Stimulated activated naive CD8-positive, alpha-beta T cell treated with anti-CD3 and anti-CD28 coated beads, Interleukin-15, amount 100 ng/mL, for 72 hours (primary cell): ENCODE data around the gene SIGLEC7.
A peak's percentile ranks its signal among the peaks of the same experiment; 100 is the strongest.

Source experiments
- ATAC-seq: fragments of 150-1000 bp; cut with Tn5 transposase; 2 replicates; pipeline ENCODE4 v1.10.0; 2021; ENCODE audit warnings: mild to moderate bottlenecking, moderate library complexity
- DNase-seq, 2 donors: peaks; one replicate each; pipeline ENCODE4 v3.0.0; 2021 to 2022
- H3K27ac Mint-ChIP-seq, 2 donors: one replicate each; pipeline ENCODE4 v1.8.0; 2022; ENCODE audit warnings: mild to moderate bottlenecking in 2 of 2, mixed read lengths in 2 of 2, moderate library complexity in 2 of 2
- H3K27me3 Mint-ChIP-seq: one replicate; pipeline ENCODE4 v1.8.0; 2022; ENCODE audit warnings: mixed read lengths
- H3K4me1 Mint-ChIP-seq: one replicate; pipeline ENCODE4 v1.8.0; 2022; ENCODE audit warnings: mild to moderate bottlenecking, mixed read lengths
- H3K4me3 Mint-ChIP-seq, 2 donors: one replicate each; pipeline ENCODE4 v1.8.0; 2022; ENCODE audit warnings: mild to moderate bottlenecking in 2 of 2, mixed read lengths in 2 of 2, moderate library complexity in 1 of 2
- H3K9me3 Mint-ChIP-seq, 2 donors: one replicate each; pipeline ENCODE4 v1.8.0; 2022; ENCODE audit warnings: mixed read lengths in 2 of 2

The SIGLEC7 gene

GRCh38 chr19:51142119-51142518 lies at the start of gene SIGLEC7:
SIGLEC7 (plus strand) TSS chr19:51142301; CDS start chr19:51142370, 69 bp downstream.
- no peak within 1 kb of the TSS for H3K27ac Mint-ChIP-seq
- DNase-seq (no peak), ATAC-seq (no peak)
- H3K4me1 Mint-ChIP-seq = peaks cover 12% of the 10 kb centered on the region
- no peaks in the 10 kb centered on the region for H3K9me3 Mint-ChIP-seq
- no peaks in the 10 kb centered on the region for H3K27me3 Mint-ChIP-seq
- no peak within 1 kb of the TSS for H3K4me3 Mint-ChIP-seq

- peak overlapping the region in 1 of 2 donors; percentile 93 for H3K27ac Mint-ChIP-seq
- DNase-seq = no peak
- H3K9me3 Mint-ChIP-seq = no peaks in the 10 kb centered on the region
- no peak overlapping the region for H3K4me3 Mint-ChIP-seq
- ATAC-seq = no peak
- peaks cover 25% of the 10 kb centered on the region for H3K4me1 Mint-ChIP-seq
- H3K27me3 Mint-ChIP-seq = no peaks in the 10 kb centered on the region
These were observed 49.0 kb upstream of the SIGLEC7 start for GRCh38 chr19:51093101-51093500.

GRCh38 chr19:51093510-51094345 lies 48.4 kb upstream of the SIGLEC7 start:
- Mint-ChIP-seq H3K27me3 (no peaks in the 10 kb centered on the region), H3K27ac (peak overlapping the region in 1 of 2 donors; percentile 93), H3K4me1 (peaks cover 25% of the 10 kb centered on the region), H3K9me3 (no peaks in the 10 kb centered on the region), H3K4me3 (no peak overlapping the region)
- ATAC-seq = no peak
- no peak for DNase-seq

GRCh38 chr19:51094696-51095279 lies 47.3 kb upstream of the SIGLEC7 start:
- Mint-ChIP-seq H3K4me1 (peaks cover 34% of the 10 kb centered on the region), H3K27ac (no peak overlapping the region), H3K4me3 (no peak overlapping the region), H3K9me3 (no peaks in the 10 kb centered on the region), H3K27me3 (no peaks in the 10 kb centered on the region)
- ATAC-seq (no peak), DNase-seq (no peak)

- H3K27ac Mint-ChIP-seq = no peak overlapping the region
- ATAC-seq = no peak
These were observed 45.5 kb upstream of the SIGLEC7 start for GRCh38 chr19:51096473-51097165.

GRCh38 chr19:51097166-51097738 lies 44.8 kb upstream of the SIGLEC7 start:
- peaks cover 37% of the 10 kb centered on the region for H3K4me1 Mint-ChIP-seq
- H3K4me3 Mint-ChIP-seq = no peak overlapping the region
- ATAC-seq (peak; percentile 69), DNase-seq (peak; percentile 53 to 63)
- peak overlapping the region in 1 of 2 donors; percentile 29 for H3K27ac Mint-ChIP-seq
- H3K9me3 Mint-ChIP-seq = no peaks in the 10 kb centered on the region
- H3K27me3 Mint-ChIP-seq = no peaks in the 10 kb centered on the region

More at GRCh38 chr19:51096473-51097165, 45.5 kb upstream of the SIGLEC7 start:
- peaks cover 37% of the 10 kb centered on the region for H3K4me1 Mint-ChIP-seq
- H3K27me3 Mint-ChIP-seq = no peaks in the 10 kb centered on the region
- H3K9me3 Mint-ChIP-seq = no peaks in the 10 kb centered on the region
- H3K4me3 Mint-ChIP-seq = no peak overlapping the region
- DNase-seq = no peak

GRCh38 chr19:51097796-51098195 lies 44.3 kb upstream of the SIGLEC7 start:
- peak overlapping the region in 1 of 2 donors; percentile 29 for H3K27ac Mint-ChIP-seq
- DNase-seq (no peak), ATAC-seq (no peak)
- H3K27me3 Mint-ChIP-seq = no peaks in the 10 kb centered on the region
- H3K9me3 Mint-ChIP-seq = no peaks in the 10 kb centered on the region
- peaks cover 37% of the 10 kb centered on the region for H3K4me1 Mint-ChIP-seq
- no peak overlapping the region for H3K4me3 Mint-ChIP-seq

GRCh38 chr19:51098365-51099046 lies 43.6 kb upstream of the SIGLEC7 start:
- peaks cover 41% of the 10 kb centered on the region for H3K4me1 Mint-ChIP-seq
- no peak overlapping the region for H3K27ac Mint-ChIP-seq
- H3K9me3 Mint-ChIP-seq = no peaks in the 10 kb centered on the region
- ATAC-seq (peak; percentile 70), DNase-seq (no peak)
- peak overlapping the region in 1 of 2 donors; percentile 63 for H3K4me3 Mint-ChIP-seq
- no peaks in the 10 kb centered on the region for H3K27me3 Mint-ChIP-seq

GRCh38 chr19:51099047-51099382 lies 43.1 kb upstream of the SIGLEC7 start:
- ATAC-seq = no peak
- Mint-ChIP-seq H3K9me3 (no peaks in the 10 kb centered on the region), H3K4me1 (peaks cover 41% of the 10 kb centered on the region), H3K4me3 (peak overlapping the region; percentile 19 to 63), H3K27ac (no peak overlapping the region), H3K27me3 (no peaks in the 10 kb centered on the region)
- DNase-seq = no peak

GRCh38 chr19:51100601-51101000 lies 41.5 kb upstream of the SIGLEC7 start:
- peaks cover 48% of the 10 kb centered on the region for H3K4me1 Mint-ChIP-seq
- peak overlapping the region in 1 of 2 donors; percentile 86 for H3K27ac Mint-ChIP-seq
- no peak overlapping the region for H3K4me3 Mint-ChIP-seq
- no peak for DNase-seq
- H3K27me3 Mint-ChIP-seq = no peaks in the 10 kb centered on the region
- no peak for ATAC-seq
- H3K9me3 Mint-ChIP-seq = no peaks in the 10 kb centered on the region

GRCh38 chr19:51101171-51101865 lies 40.8 kb upstream of the SIGLEC7 start:
- H3K4me1 Mint-ChIP-seq = peaks cover 55% of the 10 kb centered on the region
- DNase-seq (no peak), ATAC-seq (no peak)
- H3K4me3 Mint-ChIP-seq = no peak overlapping the region
- H3K27me3 Mint-ChIP-seq = no peaks in the 10 kb centered on the region
- no peaks in the 10 kb centered on the region for H3K9me3 Mint-ChIP-seq
- H3K27ac Mint-ChIP-seq = no peak overlapping the region

- Mint-ChIP-seq H3K4me3 (no peak overlapping the region), H3K27ac (peak overlapping the region in 1 of 2 donors; percentile 91), H3K4me1 (peaks cover 53% of the 10 kb centered on the region), H3K27me3 (no peaks in the 10 kb centered on the region), H3K9me3 (no peaks in the 10 kb centered on the region)
- DNase-seq (no peak), ATAC-seq (no peak)
These were observed 39.1 kb upstream of the SIGLEC7 start for GRCh38 chr19:51102991-51103390.

- no peak overlapping the region for H3K27ac Mint-ChIP-seq
- H3K4me3 Mint-ChIP-seq = no peak overlapping the region
- no peaks in the 10 kb centered on the region for H3K9me3 Mint-ChIP-seq
- DNase-seq (no peak), ATAC-seq (no peak)
- peaks cover 61% of the 10 kb centered on the region for H3K4me1 Mint-ChIP-seq
- H3K27me3 Mint-ChIP-seq = no peaks in the 10 kb centered on the region
These were observed 38.2 kb upstream of the SIGLEC7 start for GRCh38 chr19:51103926-51104341.

GRCh38 chr19:51107406-51108065 lies 34.6 kb upstream of the SIGLEC7 start:
- peak in 1 of 2 donors; percentile 42 for DNase-seq
- peak; percentile 29 for ATAC-seq
- Mint-ChIP-seq H3K27ac (peak overlapping the region; percentile 94 to 95), H3K27me3 (no peaks in the 10 kb centered on the region), H3K4me1 (peaks cover 51% of the 10 kb centered on the region), H3K9me3 (no peaks in the 10 kb centered on the region), H3K4me3 (peak overlapping the region; percentile 88 to 96)
